Bronchial epithelial cell (primary cell): ENCODE data around the gene ATP8A1. TPM values are rescaled to one million over a fixed set of nuclear protein-coding genes. Genes with fewer than 3 reads are reported as not detected.

ENCODE experiments used
- DNase-seq: peaks from one replicate; pipeline ENCODE4 v3.0.0-alpha.2; 2010; ENCODE audit warnings: low read depth
- FAIRE-seq: peaks from 2 replicates; lab custom pipeline; 2011; peaks lifted over from hg19 to GRCh38; lab: Jason Lieb, UNC
- H3K27me3 ChIP-seq: 2 replicates; pipeline ENCODE4 v1.5.1; 2011; ENCODE audit warnings: low read length; ENCODE audit not compliant: control insufficient read depth, insufficient read depth
- H3K36me3 ChIP-seq: 2 replicates; pipeline ENCODE4 v1.5.1; 2011; ENCODE audit warnings: low read length; ENCODE audit not compliant: control insufficient read depth, insufficient read depth
- H3K4me3 ChIP-seq: 2 replicates; pipeline ENCODE4 v1.5.1; 2011; ENCODE audit warnings: mild to moderate bottlenecking, low read depth, low read length, control low read depth
- CTCF ChIP-seq: IDR thresholded peaks from 2 replicates; pipeline ENCODE4 v1.5.1; 2011; ENCODE audit warnings: mild to moderate bottlenecking, moderate library complexity, low read length, control low read depth, inconsistent platforms; ENCODE audit not compliant: insufficient read depth, severe bottlenecking
- total RNA-seq: library from RNA; depleted of rRNA; stranded (reverse); fragments of >200 nt; gene quantifications from 2 replicates; pipeline ENCODE4 v1.2.1, GENCODE V29; 2014

The ATP8A1 gene
- total RNA-seq, 1 donor from 2014 or later = 2.1 TPM

- FAIRE-seq (no peak), DNase-seq (no peak)
- Histone ChIP-seq H3K27me3 (no peaks in the 10 kb centered on the region), H3K36me3 (no peaks in the 10 kb centered on the region), H3K4me3 (no peak overlapping the region)
- TF ChIP-seq CTCF = no peak
These were observed 83.7 kb downstream of the ATP8A1 start for GRCh38 chr4:42573249-42573648.

GRCh38 chr4:42570221-42570620, 86.7 kb downstream of the ATP8A1 start:
- no peaks in the 10 kb centered on the region for H3K36me3 ChIP-seq
- no peak overlapping the region for H3K4me3 ChIP-seq
- no peak for TF ChIP-seq CTCF
- DNase-seq (no peak), FAIRE-seq (no peak)
- H3K27me3 ChIP-seq = no peaks in the 10 kb centered on the region

- TF ChIP-seq CTCF = peak; percentile 75
- DNase-seq (peak; percentile 66), FAIRE-seq (no peak)
- no peaks in the 10 kb centered on the region for H3K27me3 ChIP-seq
- no peaks in the 10 kb centered on the region for H3K36me3 ChIP-seq
- no peak overlapping the region for H3K4me3 ChIP-seq
These were observed 88.2 kb downstream of the ATP8A1 start for GRCh38 chr4:42568610-42569207.

GRCh38 chr4:42566835-42567234, 90.1 kb downstream of the ATP8A1 start:
- no peak for FAIRE-seq
- no peak for TF ChIP-seq CTCF

GRCh38 chr4:42562016-42562415, 94.9 kb downstream of the ATP8A1 start:
- no peak overlapping the region for H3K4me3 ChIP-seq
- H3K27me3 ChIP-seq = no peaks in the 10 kb centered on the region
- FAIRE-seq = no peak
- TF ChIP-seq CTCF = no peak
- DNase-seq = no peak
- no peaks in the 10 kb centered on the region for H3K36me3 ChIP-seq

More at GRCh38 chr4:42566835-42567234, 90.1 kb downstream of the ATP8A1 start:
- no peak overlapping the region for H3K4me3 ChIP-seq
- no peaks in the 10 kb centered on the region for H3K27me3 ChIP-seq
- no peaks in the 10 kb centered on the region for H3K36me3 ChIP-seq
- no peak for DNase-seq

GRCh38 chr4:42561031-42561430, 95.9 kb downstream of the ATP8A1 start:
- Histone ChIP-seq H3K4me3 (no peak overlapping the region), H3K27me3 (no peaks in the 10 kb centered on the region), H3K36me3 (no peaks in the 10 kb centered on the region)
- no peak for TF ChIP-seq CTCF
- FAIRE-seq (no peak), DNase-seq (no peak)
